OCI-LY1 (cell line): ENCODE results near the gene GHITM.
A peak's percentile ranks its signal among the peaks of the same experiment; 100 is the strongest.

Experiments
- H2AFZ ChIP-seq: fragments of 200-600 bp; sonication (generic), shearing (Covaris generic); 2 replicates; pipeline ENCODE4 v1.6.0; 2014; ENCODE audit warnings: antibody characterized with exemption, mild to moderate bottlenecking, low read length
- H3F3A ChIP-seq: fragments of 200-600 bp; sonication (generic), shearing (Covaris generic); 2 replicates; pipeline ENCODE4 v1.6.0; 2014; ENCODE audit warnings: mild to moderate bottlenecking, antibody characterized with exemption, low read length, moderate library complexity; ENCODE audit not compliant: insufficient read depth
- H3K27ac ChIP-seq: fragments of 200-600 bp; sonication (generic); 2 replicates; pipeline ENCODE4 v1.5.1; 2014; ENCODE audit warnings: low read length, mixed run types, mild to moderate bottlenecking, low read depth; ENCODE audit not compliant: poor library complexity, severe bottlenecking
- H3K27me3 ChIP-seq: fragments of 200-600 bp; sonication (generic); 2 replicates; pipeline ENCODE4 v1.6.0; 2014; ENCODE audit warnings: antibody characterized with exemption, mild to moderate bottlenecking, low read length, moderate library complexity; ENCODE audit not compliant: insufficient read depth
- H3K36me3 ChIP-seq: fragments of 200-600 bp; sonication (generic); 2 replicates; pipeline ENCODE4 v1.6.1; 2014; ENCODE audit warnings: mild to moderate bottlenecking, antibody characterized with exemption, low read length, moderate library complexity, mixed read lengths; ENCODE audit not compliant: insufficient read depth
- H3K4me1 ChIP-seq: fragments of 200-600 bp; sonication (generic); 2 replicates; pipeline ENCODE4 v1.5.1; 2014; ENCODE audit warnings: mild to moderate bottlenecking, low read length, moderate library complexity; ENCODE audit not compliant: insufficient read depth, severe bottlenecking
- H3K4me2 ChIP-seq: fragments of 200-600 bp; sonication (generic), shearing (Covaris generic); 2 replicates; pipeline ENCODE4 v1.6.1; 2014; ENCODE audit warnings: low read length
- H3K4me3 ChIP-seq: fragments of 200-600 bp; sonication (generic); 2 replicates; pipeline ENCODE4 v1.5.1; 2014; ENCODE audit warnings: low read length, low read depth, mild to moderate bottlenecking, mixed read lengths; ENCODE audit not compliant: poor library complexity, severe bottlenecking
- H3K79me2 ChIP-seq: fragments of 200-600 bp; shearing (Covaris generic); 2 replicates; pipeline ENCODE4 v1.6.1; 2016; ENCODE audit warnings: mixed run types, low read length, mixed read lengths; ENCODE audit not compliant: insufficient read depth
- H3K9ac ChIP-seq: fragments of 200-600 bp; sonication (generic), shearing (Covaris generic); 2 replicates; pipeline ENCODE4 v1.6.1; 2014; ENCODE audit warnings: mild to moderate bottlenecking, low read length, mixed read lengths
- H3K9me2 ChIP-seq: fragments of 200-600 bp; sonication (generic), shearing (Covaris generic); 2 replicates; pipeline ENCODE4 v1.6.1; 2014; ENCODE audit warnings: low read depth, mild to moderate bottlenecking, low read length, mixed read lengths
- H3K9me3 ChIP-seq: fragments of 200-600 bp; shearing (Covaris generic); 2 replicates; pipeline ENCODE4 v1.6.1; 2014; ENCODE audit warnings: low read length, mixed read lengths
- H4K20me1 ChIP-seq: fragments of 200-600 bp; sonication (generic), shearing (Covaris generic); 2 replicates; pipeline ENCODE4 v1.6.0; 2016; ENCODE audit warnings: mild to moderate bottlenecking, low read length; ENCODE audit not compliant: insufficient read depth
- CTCF ChIP-seq: fragments of 200-600 bp; sonication (generic), shearing (Covaris generic); IDR thresholded peaks from 2 replicates; pipeline ENCODE4 v1.5.1; 2017; ENCODE audit warnings: mild to moderate bottlenecking, antibody characterized with exemption, low read length, moderate library complexity, mixed read lengths
- EZH2 ChIP-seq: fragments of 200-600 bp; sonication (generic), shearing (Covaris generic); IDR thresholded peaks from 2 replicates; pipeline ENCODE4 v1.8.0; 2017; ENCODE audit warnings: borderline replicate concordance, mixed run types, mild to moderate bottlenecking, antibody characterized with exemption, low read length, moderate library complexity, mixed read lengths

GHITM gene

GRCh38 chr10:84158550-84158949 lies 19.2 kb downstream of the GHITM start:
- no peak overlapping the region for H3K4me2 ChIP-seq
- no peaks in the 10 kb centered on the region for H4K20me1 ChIP-seq
- no peak overlapping the region for H2AFZ ChIP-seq
- no peaks in the 10 kb centered on the region; the same call in 1 of the 2 replicates for H3K27me3 ChIP-seq
- no peaks in the 10 kb centered on the region for H3K9me2 ChIP-seq
- no peaks in the 10 kb centered on the region for H3K79me2 ChIP-seq
- peaks cover 4% of the 10 kb centered on the region for H3K4me1 ChIP-seq
- H3K9me3 ChIP-seq: no peaks in the 10 kb centered on the region
- peaks cover 17% of the 10 kb centered on the region for H3K36me3 ChIP-seq
- H3K27ac ChIP-seq: no peak overlapping the region
- TF ChIP-seq CTCF (no peak), EZH2 (no peak)
- no peaks in the 10 kb centered on the region for H3F3A ChIP-seq
- H3K4me3 ChIP-seq: no peak overlapping the region
- H3K9ac ChIP-seq: no peak overlapping the region

- Histone ChIP-seq H3K27me3 (no peaks in the 10 kb centered on the region; the same call in 1 of the 2 replicates), H3K4me1 (peaks cover 10% of the 10 kb centered on the region), H3K4me3 (no peak overlapping the region), H3K9me3 (no peaks in the 10 kb centered on the region), H3K27ac (no peak overlapping the region), H3F3A (no peaks in the 10 kb centered on the region), H4K20me1 (no peaks in the 10 kb centered on the region), H3K79me2 (no peaks in the 10 kb centered on the region), H3K36me3 (peaks cover 11% of the 10 kb centered on the region), H2AFZ (no peak overlapping the region), H3K9ac (no peak overlapping the region), H3K4me2 (no peak overlapping the region), H3K9me2 (no peaks in the 10 kb centered on the region)
- no peak for TF ChIP-seq EZH2
- no peak for TF ChIP-seq CTCF
Observed at GRCh38 chr10:84159076-84159685, 19.9 kb downstream of the GHITM start.

GRCh38 chr10:84160663-84161362 lies 21.5 kb downstream of the GHITM start:
- Histone ChIP-seq H2AFZ (no peak overlapping the region), H3K36me3 (no peaks in the 10 kb centered on the region; the same call in 1 of the 2 replicates), H3F3A (no peaks in the 10 kb centered on the region), H3K9me2 (no peaks in the 10 kb centered on the region), H3K9ac (no peak overlapping the region), H4K20me1 (no peaks in the 10 kb centered on the region), H3K9me3 (no peaks in the 10 kb centered on the region), H3K4me2 (no peak overlapping the region), H3K4me1 (peaks cover 21% of the 10 kb centered on the region), H3K79me2 (no peaks in the 10 kb centered on the region), H3K4me3 (no peak overlapping the region), H3K27ac (no peak overlapping the region), H3K27me3 (no peaks in the 10 kb centered on the region; the same call in 1 of the 2 replicates)
- no peak for TF ChIP-seq EZH2
- TF ChIP-seq CTCF: peak; percentile 38; the same call in 1 of the 2 replicates
